ENCODE results near the gene SPAG17.

DNA sequence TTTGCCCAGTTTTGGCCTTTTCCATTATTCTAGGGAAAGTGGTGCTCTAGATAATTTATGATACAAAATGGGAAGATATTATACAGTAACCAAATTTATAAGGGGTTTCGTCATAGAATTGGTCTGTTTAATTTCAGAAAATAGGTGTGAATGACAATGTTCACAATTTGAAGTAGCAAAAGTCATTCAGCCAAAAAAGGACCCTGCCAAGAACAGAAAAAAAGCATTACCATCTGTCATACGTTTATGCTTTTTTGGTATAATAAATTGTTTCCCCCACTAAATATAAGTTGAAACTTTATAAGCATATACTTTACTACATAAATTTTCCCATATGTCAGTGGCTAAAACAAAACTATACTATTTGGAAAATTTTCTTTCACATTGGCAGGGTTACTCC lies 4.5 kb upstream of the SPAG17 start:
- TF ChIP-seq CTCF (conservative IDR thresholded peaks at IDR 0.05; ENCODE audit: low read length) (no peak), EZH2phosphoT487 (IDR thresholded peaks at IDR 0.05; ENCODE audit: borderline replicate concordance, low read depth, low read length) (no peak)

All from OCI-LY7 (cell line).